K562 (cell line): ENCODE measurements around the gene ZNF189. TPM values are rescaled to one million over a fixed set of nuclear protein-coding genes. Genes with fewer than 3 reads are reported as not detected.

ENCODE experiments used
- ATAC-seq: fragments of 200-7000 bp; cut with Tn5 transposase; 3 replicates; pipeline ENCODE4 v1.9.1; 2020; ENCODE audit warnings: moderate library complexity
- BruUV-seq: library from RNA; stranded (reverse); fragments of 400-500 nt; replicated peaks from 2 replicates; lab custom pipeline; 2021; lab: Mats Ljungman, UMichigan
- CTCF ChIA-PET: fragments of 300-600 bp; formaldehyde crosslinking; extraction: SDS; loops from one replicate; lab custom pipeline; 2021; ENCODE audit warnings: low intra/inter-chr PET ratio; lab: Yijun Ruan, JAX
- POLR2A ChIA-PET: fragments of 300-600, 350-650 bp; sonication (Branson Sonifier 250); formaldehyde crosslinking; extraction: SDS; loops from one replicate; lab custom pipeline; 2021; ENCODE audit warnings: antibody characterized with exemption, inconsistent platforms; lab: Yijun Ruan, JAX
- DNase-seq, 4 experiments: peaks; one replicate each; pipeline versions ENCODE4 v3.0.0 to v3.0.0-alpha.2; 2011 to 2018; ENCODE audit warnings: low spot score in 3 of 4, mixed read lengths in 3 of 4; ENCODE audit errors: extremely low read depth in 1 of 4
- FAIRE-seq: peaks from 2 replicates; lab custom pipeline; 2011; peaks lifted over from hg19 to GRCh38; lab: Jason Lieb, UNC
- H2AFZ ChIP-seq: 2 replicates; pipeline ENCODE4 v1.6.0; 2011; ENCODE audit warnings: low read depth, low read length, control low read depth, inconsistent platforms
- H3K27ac ChIP-seq: fragments of 200-600 bp; 3 replicates; pipeline ENCODE4 v1.8.0; 2011; ENCODE audit warnings: low read depth, mild to moderate bottlenecking, control low read depth, inconsistent platforms, low read length, moderate library complexity, mixed read lengths; ENCODE audit errors: extremely low read depth
- H3K27me3 ChIP-seq, 2 experiments: fragments of 300-600 bp in 1 of 2; 2 replicates in 1 of 2; 3 replicates in 1 of 2; pipeline versions ENCODE4 v1.6.0 to v1.8.0; 2011; ENCODE audit warnings: inconsistent platforms in 2 of 2, low read length in 2 of 2, mild to moderate bottlenecking in 1 of 2, mixed read lengths in 1 of 2, moderate library complexity in 1 of 2; ENCODE audit not compliant: control insufficient read depth in 2 of 2, insufficient read depth in 2 of 2
- H3K36me3 ChIP-seq: fragments of 300-600 bp; 3 replicates; pipeline ENCODE4 v1.8.0; 2011; ENCODE audit warnings: mild to moderate bottlenecking, low read length, inconsistent platforms; ENCODE audit not compliant: control insufficient read depth, insufficient read depth
- H3K4me1 ChIP-seq, 2 experiments: fragments of 200-600 bp in 1 of 2; replicated peaks in 1 of 2; 2 replicates in 1 of 2; 3 replicates in 1 of 2; pipeline versions ENCODE4 v1.5.1 to v1.8.0; 2011; ENCODE audit warnings: inconsistent platforms in 2 of 2, low read length in 2 of 2, mild to moderate bottlenecking in 1 of 2, mixed read lengths in 1 of 2, moderate library complexity in 1 of 2; ENCODE audit not compliant: control insufficient read depth in 2 of 2, insufficient read depth in 2 of 2
- H3K4me2 ChIP-seq: 2 replicates; pipeline ENCODE4 v1.6.1; 2011; ENCODE audit warnings: low read length, control low read depth, inconsistent platforms, mixed read lengths; ENCODE audit not compliant: insufficient read depth
- H3K4me3 ChIP-seq: fragments of 200-600 bp; sonication (generic), shearing (Covaris generic); 2 replicates; pipeline ENCODE4 v1.5.1; 2016; ENCODE audit warnings: control low read depth, inconsistent platforms
- H3K79me2 ChIP-seq: fragments of 200-600 bp; 3 replicates; pipeline ENCODE4 v1.8.0; 2011; ENCODE audit warnings: low read length, inconsistent platforms; ENCODE audit not compliant: control insufficient read depth, insufficient read depth
- H3K9ac ChIP-seq, 2 experiments: 2 replicates each; pipeline versions ENCODE4 v1.6.0 to v1.6.1; 2011; ENCODE audit warnings: low read depth in 2 of 2, low read length in 2 of 2, control low read depth in 1 of 2, inconsistent platforms in 1 of 2, mild to moderate bottlenecking in 1 of 2, mixed read lengths in 1 of 2; ENCODE audit not compliant: insufficient read depth in 1 of 2
- H3K9me1 ChIP-seq: one replicate; pipeline ENCODE4 v1.6.0; 2011; ENCODE audit warnings: inconsistent platforms, mild to moderate bottlenecking, low read length, moderate library complexity; ENCODE audit not compliant: control insufficient read depth, insufficient read depth
- H3K9me3 ChIP-seq: replicated peaks from 2 replicates; pipeline ENCODE4 v1.5.1; 2011; ENCODE audit warnings: low read depth, low read length, inconsistent platforms; ENCODE audit not compliant: control insufficient read depth, insufficient read depth
- H4K20me1 ChIP-seq: replicated peaks from 2 replicates; pipeline ENCODE4 v1.6.1; 2011; ENCODE audit warnings: low read length, inconsistent platforms, mixed read lengths; ENCODE audit not compliant: control insufficient read depth, insufficient read depth
- RHOXF2B ChIP-seq: fragments of 250-450 bp; sonication (Bioruptor Pico); conservative IDR thresholded peaks from 2 replicates; pipeline ENCODE4 v1.5.1; 2021
- RUNX1 ChIP-seq: sonication (generic); IDR thresholded peaks from 2 replicates; pipeline ENCODE4 v1.6.1; 2016; ENCODE audit warnings: antibody characterized with exemption, low read depth
- TARDBP ChIP-seq: fragments of 450-650 bp; IDR thresholded peaks from 2 replicates; pipeline ENCODE4 v1.6.1; 2016
- ZNF217 ChIP-seq: sonication (generic); formaldehyde crosslinking; IDR thresholded peaks from 2 replicates; pipeline ENCODE4 v1.8.0; 2022; ENCODE audit warnings: mild to moderate bottlenecking, missing genetic modification reagents
- ZNF507 ChIP-seq: conservative IDR thresholded peaks from 2 replicates; pipeline ENCODE4 v1.6.1; 2017; ENCODE audit warnings: missing genetic modification characterization, missing compliant biosample characterization
- ZNF512 ChIP-seq: IDR thresholded peaks from 2 replicates; pipeline ENCODE4 v1.6.1; 2016; ENCODE audit warnings: missing genetic modification characterization, missing compliant biosample characterization
- ZNF766 ChIP-seq: fragments of 200-800 bp; sonication (Bioruptor generic); conservative IDR thresholded peaks from 2 replicates; pipeline ENCODE4 v1.6.1; 2016; ENCODE audit warnings: missing genetic modification characterization, missing compliant biosample characterization
- ZSCAN29 ChIP-seq: fragments of 450-650 bp; IDR thresholded peaks from 2 replicates; pipeline ENCODE4 v1.6.1; 2017
- WGBS: fragments of 100-300 bp; shearing (Covaris generic); methylation state at CpG from one replicate; pipeline ENCODE4 v1.1.6; 2016; ENCODE audit warnings: low coverage, mixed read lengths; ENCODE audit not compliant: insufficient coverage; ENCODE audit errors: missing lambda C conversion rate; 5-methylcytosine and 5-hydroxymethylcytosine counted together
- in situ Hi-C: fragments of 300-500 bp; cut with MboI; formaldehyde crosslinking; loops from 4 replicates; pipeline ENCODE4 v1.15.0; 2018; ENCODE audit warnings: inconsistent platforms, mixed read lengths
- intact Hi-C: fragments of 100-400 bp; cut with micrococcal nuclease; formaldehyde crosslinking; loops from 2 replicates; pipeline ENCODE4 v1.14.2; 2022
- polyA plus RNA-seq, 8 experiments: library from polyadenylated mRNA; depleted of rRNA in 4 of 8; stranded (reverse) in 5 of 8; unstranded in 3 of 8; fragments of >200 nt; fragmentation: Nextera tagmentation in 2 of 8; fragmentation: Illumina TruSeq in 1 of 8; extraction: Ambion mirVana in 2 of 8; extraction: Trizol in 1 of 8; gene quantifications; 2 replicates each; pipeline versions ENCODE4 v1.2.1 to v1.2.3, GENCODE V29; 2011 to 2014; ENCODE audit warnings: inconsistent platforms in 1 of 8, missing spikeins in 1 of 8
- total RNA-seq, 7 experiments: library from RNA; depleted of rRNA in 6 of 7; stranded (reverse); fragments of >200 nt in 6 of 7; fragmentation: Illumina TruSeq in 2 of 7; extraction: Trizol in 2 of 7; gene quantifications; 2 replicates each; pipeline versions ENCODE4 v1.2.1 to v1.2.3, GENCODE V29; 2011 to 2021; ENCODE audit warnings: low replicate concordance in 1 of 7
- TF ChIP-seq, protein P1 (sequence below), 2 experiments: fragments of 450-650 bp; IDR thresholded peaks; 2 replicates each; pipeline ENCODE4 v1.6.1; 2018; ENCODE audit warnings: mild to moderate bottlenecking in 2 of 2, low read depth in 1 of 2; ENCODE audit not compliant: partially characterized antibody in 2 of 2

ZNF189 gene
- total and polyA plus RNA-seq, 9 of the 15 experiments (the other 6 are each of a cell fraction or from before 2014, with no cell fraction given) = 2.4 to 15.3 (median 6.4) TPM

DNA sequence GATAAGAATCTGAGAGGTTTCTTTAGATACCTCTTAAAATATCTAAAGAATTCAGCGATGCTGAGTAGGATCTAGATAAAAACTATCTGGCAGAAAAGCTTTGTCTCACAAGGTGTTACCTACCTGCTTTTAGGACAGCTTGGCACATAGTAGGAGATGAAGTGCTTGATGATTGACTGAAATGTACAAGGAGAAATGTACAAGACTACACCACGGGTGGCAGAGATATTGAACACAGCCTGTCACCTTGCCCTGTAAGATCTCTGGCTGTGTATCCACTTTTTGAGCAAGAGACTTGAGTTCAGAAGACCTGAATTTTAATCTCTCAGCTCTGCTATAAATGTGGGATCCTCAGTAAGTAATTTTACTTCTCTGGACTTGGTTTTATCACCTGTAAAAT, 21.2 kb downstream of the ZNF189 start:
- in situ Hi-C loops = no loop called here
- H3K27ac ChIP-seq = no peak overlapping the region
- intact Hi-C loops = no loop called here
- no peak for ATAC-seq
- CTCF ChIA-PET = no interaction called here
- no peak overlapping the region for H2AFZ ChIP-seq
- H3K9me1 ChIP-seq = no peaks in the 10 kb centered on the region
- peaks cover 0 to 8% of the 10 kb centered on the region in 2 experiments; a peak in 2 of 5 replicates for H3K27me3 ChIP-seq
- no peaks in the 10 kb centered on the region for H4K20me1 ChIP-seq
- H3K4me3 ChIP-seq = no peak overlapping the region
- H3K4me2 ChIP-seq = no peak overlapping the region
- 4% methylated on average over 2 of the region's 2 CpGs for WGBS
- no peaks in the 10 kb centered on the region for H3K36me3 ChIP-seq
- no peaks in the 10 kb centered on the region for H3K9me3 ChIP-seq
- H3K79me2 ChIP-seq = no peaks in the 10 kb centered on the region
- H3K9ac ChIP-seq = no peak overlapping the region
- H3K4me1 ChIP-seq = no peaks in the 10 kb centered on the region
- DNase-seq = no peak
- BruUV-seq = no TSS peak
- TF ChIP-seq ZNF766 (CRISPR knock-in tag) (peak; percentile 76), RUNX1 (no peak), ZNF512 (no peak), RHOXF2B (CRISPR knock-in tag) (no peak)
- TF ChIP-seq, all 486 proteins: peak for 1
- POLR2A ChIA-PET = interaction anchor here (0.7 kb wide), 1 partner anchor 11 kb away, joined by 3 read pairs; no protein-coding TSS in a partner anchor
- no peak for FAIRE-seq

DNA sequence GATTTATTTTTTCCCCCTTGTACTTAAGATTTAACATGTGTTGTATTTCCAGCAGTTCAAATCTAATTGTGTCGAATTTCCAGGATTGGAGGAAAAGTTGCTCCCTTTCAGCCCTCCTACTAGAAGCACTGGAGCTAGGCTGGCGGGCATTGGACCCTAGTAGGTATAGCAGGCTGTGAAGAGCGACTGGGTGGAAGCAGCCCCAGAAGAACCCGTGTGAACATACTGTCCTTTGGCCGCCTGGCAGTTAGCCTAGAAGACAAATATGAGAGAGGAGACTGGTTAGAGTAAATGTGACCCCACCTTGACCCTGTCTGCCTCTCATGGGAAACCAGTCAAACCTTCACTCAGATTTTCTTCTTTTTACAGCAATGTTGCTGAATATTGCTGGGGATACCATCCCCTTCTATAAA, 23.0 kb downstream of the ZNF189 start:
- no peaks in the 10 kb centered on the region for H3K79me2 ChIP-seq
- POLR2A ChIA-PET = interaction anchor here (1.2 kb wide), 1 partner anchor 21 kb away, joined by 3 read pairs; no protein-coding TSS in a partner anchor
- FAIRE-seq = no peak
- H3K4me3 ChIP-seq = no peak overlapping the region
- ATAC-seq = no peak
- H4K20me1 ChIP-seq = no peaks in the 10 kb centered on the region
- H3K9me1 ChIP-seq = no peaks in the 10 kb centered on the region
- H3K9ac ChIP-seq = no peak overlapping the region
- H3K4me2 ChIP-seq = no peak overlapping the region
- intact Hi-C loops (no loop called here), in situ Hi-C loops (no loop called here)
- no peaks in the 10 kb centered on the region for H3K36me3 ChIP-seq
- DNase-seq = no peak
- H3K4me1 ChIP-seq = no peaks in the 10 kb centered on the region
- H2AFZ ChIP-seq = no peak overlapping the region
- no peak overlapping the region for H3K27ac ChIP-seq
- BruUV-seq = no TSS peak
- CTCF ChIA-PET = no interaction called here
- peaks cover 2 to 13% of the 10 kb centered on the region in 2 experiments; a peak in 2 of 5 replicates for H3K27me3 ChIP-seq
- no peaks in the 10 kb centered on the region for H3K9me3 ChIP-seq
- 2% methylated on average over 5 of the region's 5 CpGs for whole genome bisulfite sequencing
- TF ChIP-seq TARDBP (no peak), ZNF217 (no peak), ZSCAN29 (no peak), ZNF507 (no peak)
- TF ChIP-seq, protein P1, sequence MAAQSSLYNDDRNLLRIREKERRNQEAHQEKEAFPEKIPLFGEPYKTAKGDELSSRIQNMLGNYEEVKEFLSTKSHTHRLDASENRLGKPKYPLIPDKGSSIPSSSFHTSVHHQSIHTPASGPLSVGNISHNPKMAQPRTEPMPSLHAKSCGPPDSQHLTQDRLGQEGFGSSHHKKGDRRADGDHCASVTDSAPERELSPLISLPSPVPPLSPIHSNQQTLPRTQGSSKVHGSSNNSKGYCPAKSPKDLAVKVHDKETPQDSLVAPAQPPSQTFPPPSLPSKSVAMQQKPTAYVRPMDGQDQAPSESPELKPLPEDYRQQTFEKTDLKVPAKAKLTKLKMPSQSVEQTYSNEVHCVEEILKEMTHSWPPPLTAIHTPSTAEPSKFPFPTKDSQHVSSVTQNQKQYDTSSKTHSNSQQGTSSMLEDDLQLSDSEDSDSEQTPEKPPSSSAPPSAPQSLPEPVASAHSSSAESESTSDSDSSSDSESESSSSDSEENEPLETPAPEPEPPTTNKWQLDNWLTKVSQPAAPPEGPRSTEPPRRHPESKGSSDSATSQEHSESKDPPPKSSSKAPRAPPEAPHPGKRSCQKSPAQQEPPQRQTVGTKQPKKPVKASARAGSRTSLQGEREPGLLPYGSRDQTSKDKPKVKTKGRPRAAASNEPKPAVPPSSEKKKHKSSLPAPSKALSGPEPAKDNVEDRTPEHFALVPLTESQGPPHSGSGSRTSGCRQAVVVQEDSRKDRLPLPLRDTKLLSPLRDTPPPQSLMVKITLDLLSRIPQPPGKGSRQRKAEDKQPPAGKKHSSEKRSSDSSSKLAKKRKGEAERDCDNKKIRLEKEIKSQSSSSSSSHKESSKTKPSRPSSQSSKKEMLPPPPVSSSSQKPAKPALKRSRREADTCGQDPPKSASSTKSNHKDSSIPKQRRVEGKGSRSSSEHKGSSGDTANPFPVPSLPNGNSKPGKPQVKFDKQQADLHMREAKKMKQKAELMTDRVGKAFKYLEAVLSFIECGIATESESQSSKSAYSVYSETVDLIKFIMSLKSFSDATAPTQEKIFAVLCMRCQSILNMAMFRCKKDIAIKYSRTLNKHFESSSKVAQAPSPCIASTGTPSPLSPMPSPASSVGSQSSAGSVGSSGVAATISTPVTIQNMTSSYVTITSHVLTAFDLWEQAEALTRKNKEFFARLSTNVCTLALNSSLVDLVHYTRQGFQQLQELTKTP (IDR thresholded peaks at IDR 0.05; ENCODE audit: low read depth in 1 of 2, partially characterized antibody in 2 of 2) = no peak
